Testis (tissue), 3 donors: ENCODE measurements around the gene P2RX6. TPM values are rescaled to one million over a fixed set of nuclear protein-coding genes. Genes with fewer than 3 reads are reported as not detected.

Source experiments
- DNase-seq: peaks from one replicate; pipeline ENCODE4 v3.0.0-alpha.2; 2019
- H3K27ac ChIP-seq, 2 donors: fragments of 200-600 bp; sonication (generic); one replicate each; pipeline ENCODE4 v1.5.1; 2019
- H3K27me3 ChIP-seq: fragments of 200-600 bp; sonication (generic); one replicate; pipeline ENCODE4 v1.5.1; 2019
- H3K36me3 ChIP-seq: fragments of 200-600 bp; sonication (generic); one replicate; pipeline ENCODE4 v1.5.1; 2017; ENCODE audit warnings: low read depth; ENCODE audit errors: missing control alignments
- H3K4me1 ChIP-seq: fragments of 200-600 bp; sonication (generic); one replicate; pipeline ENCODE4 v1.5.1; 2019
- H3K4me3 ChIP-seq, 2 donors: fragments of 200-600 bp; sonication (generic); one replicate each; pipeline ENCODE4 v1.5.1; 2017 to 2019
- H3K9me3 ChIP-seq: fragments of 200-600 bp; sonication (generic); one replicate; pipeline ENCODE4 v1.5.1; 2017
- CTCF ChIP-seq, 3 experiments: fragments of 450-650 bp in 2 of 3; fragments of 200-600 bp in 1 of 3; sonication (generic) in 1 of 3; IDR thresholded peaks; one replicate each; pipeline ENCODE4 v1.5.1; 2016 to 2019; ENCODE audit warnings: antibody characterized with exemption in 3 of 3, mild to moderate bottlenecking in 2 of 3, moderate library complexity in 1 of 3
- POLR2A ChIP-seq: fragments of 450-650 bp; IDR thresholded peaks from one replicate; pipeline ENCODE4 v1.6.1; 2017; ENCODE audit warnings: antibody characterized with exemption, mild to moderate bottlenecking, moderate library complexity
- WGBS, 2 donors: methylation state at CpG; one replicate each; pipeline ENCODE4 v1.1.5; 2018; 5-methylcytosine and 5-hydroxymethylcytosine counted together
- intact Hi-C: fragments of 100-400 bp; cut with DNase I; formaldehyde crosslinking; loops from one replicate; pipeline ENCODE4 v1.15.1; 2023; ENCODE audit warnings: low total_unique reads
- polyA plus RNA-seq: library from polyadenylated mRNA; stranded (reverse); fragments of 350-450 nt; fragmentation: Illumina TruSeq; extraction: RNeasy Lipid Tissue Mini Kit (QIAGEN cat#74804); gene quantifications from one replicate; pipeline ENCODE4 v1.2.3, GENCODE V29; 2014; ENCODE audit warnings: low read depth, low replicate concordance; ENCODE audit not compliant: insufficient read depth
- total RNA-seq, 2 donors: library from RNA; depleted of rRNA; stranded (reverse); fragments of >200 nt; gene quantifications; one replicate each; pipeline ENCODE4 v1.2.3, GENCODE V29; 2016

The P2RX6 gene
- total and polyA plus RNA-seq, 3 donors from 2014 or later: 5.2 to 24.0 (median 7.0) TPM

GRCh38 chr22:20994902-20995241 is 20.1 kb upstream of the P2RX6 start:
- TF ChIP-seq CTCF (IDR thresholded peaks at IDR 0.05) (no peak), POLR2A (no peak)
- Histone ChIP-seq H3K4me3 (no peak overlapping the region), H3K4me1 (peaks cover 16% of the 10 kb centered on the region), H3K36me3 (no peaks in the 10 kb centered on the region), H3K27me3 (no peaks in the 10 kb centered on the region), H3K9me3 (no peaks in the 10 kb centered on the region), H3K27ac (no peak overlapping the region)
- WGBS, 2 donors: 90 to 93% methylated on average over 3 to 10 of the region's 10 CpGs
- no peak for DNase-seq
- intact Hi-C loops: no loop called here

GRCh38 chr22:20995329-20996030 is 19.5 kb upstream of the P2RX6 start:
- WGBS, 2 donors: 90 to 100% methylated on average over 2 to 23 of the region's 23 CpGs
- H3K36me3 ChIP-seq: no peaks in the 10 kb centered on the region
- TF ChIP-seq POLR2A: no peak
- TF ChIP-seq CTCF (IDR thresholded peaks at IDR 0.05): no peak

GRCh38 chr22:20996031-20996410 is 18.9 kb upstream of the P2RX6 start:
- Histone ChIP-seq H3K9me3 (no peaks in the 10 kb centered on the region), H3K36me3 (no peaks in the 10 kb centered on the region), H3K4me1 (peaks cover 15% of the 10 kb centered on the region), H3K4me3 (no peak overlapping the region), H3K27me3 (no peaks in the 10 kb centered on the region), H3K27ac (no peak overlapping the region)
- DNase-seq: no peak
- intact Hi-C loops: no loop called here
- TF ChIP-seq CTCF (IDR thresholded peaks at IDR 0.05) (no peak), POLR2A (no peak)
- 80 to 95% methylated on average over 1 to 10 of the region's 10 CpGs for WGBS, 2 donors

More at GRCh38 chr22:20995329-20996030, 19.5 kb upstream of the P2RX6 start:
- DNase-seq: no peak
- Histone ChIP-seq H3K27ac (no peak overlapping the region), H3K4me1 (peaks cover 15% of the 10 kb centered on the region), H3K4me3 (no peak overlapping the region), H3K9me3 (no peaks in the 10 kb centered on the region), H3K27me3 (no peaks in the 10 kb centered on the region)
- intact Hi-C loops: no loop called here

DNA sequence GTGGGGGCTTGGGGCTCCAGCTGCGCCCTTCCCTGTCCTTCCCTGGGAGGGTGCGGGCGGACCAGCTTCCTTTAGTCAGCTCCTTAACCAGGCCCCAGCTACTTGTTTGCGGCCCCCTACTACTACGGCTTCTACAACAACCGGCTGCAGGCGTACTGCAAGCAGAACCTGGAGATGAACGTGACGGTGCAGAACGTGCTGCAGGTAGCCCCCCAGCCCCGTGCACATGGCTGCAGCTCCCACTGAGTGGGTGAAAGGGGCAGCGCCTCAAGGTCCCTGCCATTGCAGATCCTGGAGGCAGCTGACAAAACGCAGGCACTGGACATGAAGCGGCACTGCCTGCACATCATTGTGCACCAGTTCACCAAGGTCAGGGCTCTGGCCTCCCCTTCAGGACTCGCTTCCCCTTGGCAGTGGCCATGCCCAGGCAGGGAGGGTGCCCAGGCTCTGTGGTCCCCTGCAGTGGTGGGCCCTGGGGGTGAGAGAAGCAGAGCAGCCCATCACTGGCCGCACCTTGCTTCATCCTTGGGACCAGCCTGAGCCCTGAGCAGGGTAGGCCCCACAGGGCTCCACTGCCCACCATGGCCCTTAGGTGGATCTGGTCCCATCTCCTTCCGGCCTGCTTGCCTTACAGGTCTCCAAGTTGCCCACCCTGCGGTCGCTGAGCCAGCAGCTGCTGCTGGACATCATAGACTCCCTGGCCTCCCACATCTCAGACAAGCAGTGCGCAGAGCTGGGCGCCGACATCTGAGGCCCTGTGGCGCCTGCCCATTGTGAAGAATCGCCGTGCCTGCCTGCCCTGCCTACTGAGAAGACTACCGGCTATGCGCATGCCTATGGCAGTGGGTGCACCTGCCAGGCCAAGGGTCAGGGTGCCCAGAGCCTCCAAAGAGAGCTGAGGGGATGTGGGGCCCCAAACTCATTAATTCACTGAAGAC is 18.1 kb upstream of the P2RX6 start:
- Histone ChIP-seq H3K27ac (no peak overlapping the region), H3K36me3 (no peaks in the 10 kb centered on the region), H3K4me3 (no peak overlapping the region), H3K4me1 (peaks cover 12% of the 10 kb centered on the region), H3K9me3 (no peaks in the 10 kb centered on the region), H3K27me3 (no peaks in the 10 kb centered on the region)
- intact Hi-C loops: no loop called here
- no peak for TF ChIP-seq CTCF (IDR thresholded peaks at IDR 0.05)
- TF ChIP-seq POLR2A: no peak
- DNase-seq: no peak
- WGBS, 2 donors: 84 to 91% methylated on average over 14 to 27 of the region's 27 CpGs
